Stimulated activated CD4-positive, alpha-beta T cell treated with anti-CD3 and anti-CD28 coated beads, Interleukin-2, amount 100 ng/mL, for 4 hours (primary cell): ENCODE measurements around the gene ACACB.

ENCODE experiments used
- DNase-seq: peaks from one replicate; pipeline ENCODE4 v3.0.0-alpha.2; 2020; ENCODE audit warnings: low read depth

ACACB gene

GRCh38 chr12:109115758-109116610, at the start of gene ACACB:
TSS of gene ACACB (plus strand) at chr12:109116587. CDS start at chr12:109139406, 22,819 bp downstream.
- DNase-seq: no peak

GRCh38 chr12:109069307-109070271, 46.8 kb upstream of the ACACB start:
- DNase-seq: no peak

DNA sequence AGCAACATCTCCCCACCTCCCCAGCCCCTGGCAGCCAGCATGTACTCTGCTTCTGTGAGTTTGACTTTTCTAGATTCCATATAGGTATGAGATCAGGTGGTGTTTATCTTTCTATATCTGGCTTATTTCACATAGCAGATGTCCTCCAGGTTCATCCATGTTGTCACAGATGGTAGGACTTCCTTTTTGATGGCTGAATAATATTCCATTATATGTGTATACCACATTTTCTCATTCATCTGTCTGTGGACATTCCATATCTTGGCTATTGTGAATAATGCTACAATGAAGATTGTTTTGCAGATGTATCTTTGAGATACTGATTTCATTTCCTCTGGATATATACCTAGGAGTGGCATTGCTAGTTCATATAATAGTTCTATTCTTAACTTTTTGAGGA, 41.5 kb upstream of the ACACB start:
- no peak for DNase-seq

DNA sequence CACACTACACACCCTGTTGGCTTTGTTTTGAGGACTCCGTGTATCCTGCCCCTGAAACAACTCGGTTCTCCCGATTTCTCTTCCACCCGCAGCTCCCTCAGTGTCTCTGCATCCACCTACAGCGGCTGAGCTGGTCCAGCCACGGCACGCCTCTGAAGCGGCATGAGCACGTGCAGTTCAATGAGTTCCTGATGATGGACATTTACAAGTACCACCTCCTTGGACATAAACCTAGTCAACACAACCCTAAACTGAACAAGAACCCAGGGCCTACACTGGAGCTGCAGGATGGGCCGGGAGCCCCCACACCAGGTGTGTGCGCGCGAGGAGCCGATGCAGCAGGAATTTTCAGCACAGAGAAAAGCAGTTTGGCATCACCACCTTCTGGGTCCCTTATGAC, 33.6 kb upstream of the ACACB start:
- DNase-seq: no peak

DNA sequence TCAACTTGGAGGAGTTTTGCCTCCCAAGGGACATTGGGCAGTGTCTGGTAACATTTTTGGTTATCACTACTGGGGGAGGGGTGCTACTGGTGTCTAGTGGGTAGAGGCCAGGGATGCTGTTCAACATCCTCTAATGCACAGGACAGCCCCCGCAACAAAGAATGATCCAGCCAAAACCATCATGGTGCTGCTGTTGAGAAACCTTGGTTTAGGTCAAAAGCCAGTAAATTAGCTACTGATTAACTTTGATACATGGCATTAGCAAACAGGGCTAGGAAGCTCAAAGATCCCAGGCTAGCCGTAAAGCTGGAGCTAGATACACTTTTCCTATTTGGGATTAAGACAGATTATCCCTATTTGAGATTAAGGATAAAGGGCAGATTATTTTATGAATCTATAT, 32.0 kb upstream of the ACACB start:
- no peak for DNase-seq

GRCh38 chr12:109085590-109085989, 30.8 kb upstream of the ACACB start:
- no peak for DNase-seq

DNA sequence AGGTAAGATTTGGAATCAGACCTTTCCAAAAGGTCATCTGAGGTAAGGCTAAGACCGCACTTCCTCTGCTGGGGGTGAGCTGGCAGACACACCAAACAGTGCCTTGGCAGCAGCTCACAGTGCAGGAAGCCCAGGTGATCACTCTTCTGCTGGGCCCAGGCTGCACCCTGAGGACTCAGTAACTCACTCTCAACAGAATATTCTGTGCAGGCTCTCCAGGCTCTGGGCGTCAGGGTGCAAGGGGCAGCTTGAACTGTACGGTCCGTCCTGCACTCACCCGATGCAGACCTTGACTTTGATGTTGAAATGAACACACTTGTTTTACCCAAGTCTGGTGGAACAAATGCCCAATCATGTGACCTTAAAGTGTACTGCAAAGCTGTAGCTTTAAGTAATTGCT, 29.1 kb upstream of the ACACB start:
- DNase-seq: no peak

GRCh38 chr12:109088818-109089217, 27.6 kb upstream of the ACACB start:
- DNase-seq: no peak

DNA sequence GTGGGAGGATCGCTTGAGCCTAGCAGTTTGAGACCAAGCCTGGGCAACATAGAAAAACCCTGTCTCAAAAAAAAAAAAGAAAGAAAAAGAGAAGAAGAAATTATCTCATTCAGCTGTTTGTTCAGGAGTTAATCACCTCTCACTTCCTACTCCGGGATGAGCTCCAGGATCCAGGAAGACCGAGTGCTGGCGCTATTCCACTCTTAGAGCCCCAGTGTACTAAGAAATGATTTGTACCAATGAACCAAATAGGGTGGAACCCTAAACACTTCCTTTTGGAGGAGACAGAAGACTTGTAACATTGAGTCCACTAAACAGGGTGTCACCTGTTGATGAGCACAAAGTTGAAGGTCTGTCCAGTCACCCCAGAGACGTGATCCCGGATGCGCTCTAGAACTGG, 26.7 kb upstream of the ACACB start:
- no peak for DNase-seq

- DNase-seq: no peak
These were observed 23.8 kb upstream of the ACACB start for GRCh38 chr12:109092497-109093021.

- DNase-seq: peak; percentile 93
These were observed 23.1 kb upstream of the ACACB start, which contains the start of gene ALKBH2 for GRCh38 chr12:109093022-109093918. TSS of gene ALKBH2 (minus strand) at chr12:109093472. CDS start at chr12:109092786, 686 bp downstream.

DNA sequence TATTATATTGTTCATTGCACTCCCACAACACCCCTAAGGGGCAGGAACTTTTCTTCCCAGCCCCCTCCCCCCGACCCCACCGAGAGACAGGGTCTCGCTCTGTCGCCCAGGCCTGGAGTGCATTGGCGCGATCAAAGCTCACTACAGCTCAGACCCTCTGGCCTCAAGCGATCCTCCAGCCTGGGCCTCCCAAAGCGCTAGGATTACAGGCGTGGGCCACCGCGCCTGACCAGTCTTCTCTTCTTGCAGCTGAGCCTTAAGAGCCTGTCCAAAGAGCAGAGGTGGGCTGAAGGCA, 19.3 kb upstream of the ACACB start:
- no peak for DNase-seq

DNA sequence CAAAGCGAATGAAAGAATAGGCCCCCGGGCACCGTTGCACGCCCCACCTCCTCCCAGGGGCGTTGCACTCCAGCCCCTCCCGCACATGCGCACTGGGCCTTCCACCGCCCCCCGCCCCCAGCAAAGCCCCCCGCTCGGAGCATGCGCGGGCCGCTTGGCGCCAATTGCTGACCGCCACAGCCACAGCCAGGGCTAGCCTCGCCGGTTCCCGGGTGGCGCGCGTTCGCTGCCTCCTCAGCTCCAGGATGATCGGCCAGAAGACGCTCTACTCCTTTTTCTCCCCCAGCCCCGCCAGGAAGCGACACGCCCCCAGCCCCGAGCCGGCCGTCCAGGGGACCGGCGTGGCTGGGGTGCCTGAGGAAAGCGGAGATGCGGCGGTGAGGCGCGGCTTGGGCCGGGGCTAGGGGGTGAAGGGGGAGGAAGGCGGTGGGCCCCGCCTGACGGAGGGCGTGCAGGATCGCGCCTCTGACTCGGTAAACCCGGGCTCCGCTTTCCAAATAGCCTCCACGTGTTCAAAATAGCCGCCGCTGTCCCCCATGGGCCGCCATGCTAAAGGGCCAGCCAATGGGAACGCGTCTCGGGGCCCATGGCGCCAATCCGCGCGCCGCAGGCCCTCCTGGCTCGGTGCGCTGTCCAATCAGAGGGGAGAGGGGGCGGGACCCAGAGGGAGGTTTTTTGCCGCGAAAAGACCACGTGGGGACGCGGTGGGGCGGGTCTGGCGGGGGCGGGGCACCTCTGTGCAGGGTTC, 18.8 kb upstream of the ACACB start, which contains the start of gene UNG:
TSS of gene UNG (plus strand) at position 163 of the 748 bp plus-strand sequence. CDS start at position 246, 83 bp downstream.
- peak; percentile 96 for DNase-seq

- DNase-seq: peak; percentile 14
These were observed 18.2 kb upstream of the ACACB start for GRCh38 chr12:109098183-109098604.

DNA sequence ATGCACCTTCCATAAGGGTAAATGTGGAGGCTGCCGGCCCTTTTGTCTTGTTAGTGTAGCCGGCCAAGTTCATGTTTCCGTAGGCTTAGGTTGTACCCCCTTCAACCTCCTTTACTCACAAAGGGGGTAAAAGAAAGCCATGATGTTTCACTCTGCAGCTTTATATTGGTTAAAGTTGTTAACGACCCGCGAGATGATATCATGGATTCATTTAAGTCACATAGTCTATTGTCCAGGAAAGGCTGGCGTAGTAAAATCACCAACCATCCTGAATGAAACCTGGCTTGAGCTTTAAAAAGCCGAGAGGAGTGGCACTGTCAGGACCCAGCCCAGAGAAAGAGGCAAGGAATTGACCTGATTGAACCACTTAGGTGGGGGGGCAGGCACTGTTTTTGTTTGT, 17.7 kb upstream of the ACACB start:
- no peak for DNase-seq

DNA sequence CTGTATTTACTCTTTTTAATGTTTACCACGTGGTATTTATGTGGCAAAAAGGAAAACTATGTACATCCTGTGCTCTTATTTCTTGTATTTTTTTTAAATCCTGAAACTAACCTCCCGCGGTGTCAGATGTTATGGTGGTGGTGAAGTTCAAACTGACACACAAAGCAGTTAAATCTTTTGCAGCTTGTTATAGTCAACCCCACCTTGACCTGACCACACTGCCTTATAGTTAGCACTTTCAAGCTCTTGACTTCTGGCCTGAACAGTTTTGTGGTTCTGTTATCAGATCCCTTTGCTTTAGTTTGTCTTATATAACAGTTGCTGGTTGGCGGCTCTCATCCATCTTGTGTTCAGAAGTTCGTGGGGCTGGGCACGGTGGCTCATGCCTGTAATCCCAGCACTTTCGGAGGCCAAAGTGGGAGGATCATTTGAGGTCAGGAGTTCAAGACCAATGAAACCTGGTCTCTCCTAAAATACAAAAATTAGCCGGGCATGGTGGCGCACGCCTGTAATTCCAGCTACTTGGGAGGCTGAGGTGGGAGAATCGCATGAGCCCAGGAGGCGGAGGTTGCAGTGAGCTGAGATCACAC, 16.9 kb upstream of the ACACB start:
- DNase-seq: no peak

DNA sequence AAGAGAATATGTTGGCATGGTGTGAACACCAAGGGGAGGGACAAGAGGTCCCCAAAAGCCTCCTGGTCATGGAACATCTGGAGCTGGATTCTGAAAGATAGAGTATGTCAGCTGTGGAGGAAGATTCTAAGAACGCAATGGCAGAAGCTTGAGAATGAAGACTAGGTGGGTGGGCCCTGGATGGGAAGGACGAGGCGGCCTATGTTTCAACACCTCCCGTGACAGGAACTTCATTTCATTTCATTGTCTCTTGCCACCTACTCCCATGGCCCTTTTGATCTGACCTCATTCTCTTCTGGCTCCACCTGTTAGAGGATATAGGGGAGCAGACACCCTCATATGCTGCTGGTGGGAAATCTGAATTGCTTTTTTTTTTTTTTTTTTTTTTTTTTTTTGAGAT, 15.6 kb upstream of the ACACB start:
- DNase-seq: no peak

GRCh38 chr12:109102491-109102890, 13.9 kb upstream of the ACACB start:
- DNase-seq: no peak

- DNase-seq: no peak
These were observed 11.2 kb upstream of the ACACB start for GRCh38 chr12:109105176-109105575.

DNA sequence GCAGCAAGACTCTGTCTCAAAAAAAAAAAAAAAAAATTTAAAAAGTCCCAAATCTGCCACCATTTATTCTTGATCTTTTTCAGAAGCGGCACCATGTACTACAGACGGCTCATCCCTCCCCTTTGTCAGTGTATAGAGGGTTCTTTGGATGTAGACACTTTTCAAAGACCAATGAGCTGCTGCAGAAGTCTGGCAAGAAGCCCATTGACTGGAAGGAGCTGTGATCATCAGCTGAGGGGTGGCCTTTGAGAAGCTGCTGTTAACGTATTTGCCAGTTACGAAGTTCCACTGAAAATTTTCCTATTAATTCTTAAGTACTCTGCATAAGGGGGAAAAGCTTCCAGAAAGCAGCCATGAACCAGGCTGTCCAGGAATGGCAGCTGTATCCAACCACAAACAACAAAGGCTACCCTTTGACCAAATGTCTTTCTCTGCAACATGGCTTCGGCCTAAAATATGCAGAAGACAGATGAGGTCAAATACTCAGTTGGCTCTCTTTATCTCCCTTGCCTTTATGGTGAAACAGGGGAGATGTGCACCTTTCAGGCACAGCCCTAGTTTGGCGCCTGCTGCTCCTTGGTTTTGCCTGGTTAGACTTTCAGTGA, 6.5 kb upstream of the ACACB start:
- no peak for DNase-seq
